Measurements from ENCODE around the gene IVD.
A peak's percentile ranks its signal among the peaks of the same experiment; 100 is the strongest.
"Not testable (repeated sequence)": the region's sequence is repeated elsewhere in the genome, so short reads cannot be mapped to it uniquely, and the experiment has no call there.

The IVD gene

GRCh38 chr15:40440743-40441564 is 35.4 kb downstream of the IVD start, which contains the start of gene BAHD1:
Gene BAHD1, plus strand, starts transcription at chr15:40440953. Its CDS starts 17,512 bp downstream, at chr15:40458465.
- peak; percentile 67 for DNase-seq

GRCh38 chr15:40441565-40442531 is 36.3 kb downstream of the IVD start:
- no peak for DNase-seq

- DNase-seq: no peak
Measured at GRCh38 chr15:40443255-40443654, 37.7 kb downstream of the IVD start.

- DNase-seq: no peak
Measured at GRCh38 chr15:40443846-40444245, 38.3 kb downstream of the IVD start.

- no peak for DNase-seq
Measured at GRCh38 chr15:40444736-40445135, 39.1 kb downstream of the IVD start.

GRCh38 chr15:40445421-40445922 is 39.9 kb downstream of the IVD start:
- no peak for DNase-seq

- no peak for DNase-seq
Measured at GRCh38 chr15:40446144-40446543, 40.5 kb downstream of the IVD start.

- DNase-seq: no peak
Measured at GRCh38 chr15:40448354-40448753, 42.8 kb downstream of the IVD start.

GRCh38 chr15:40449275-40449674 is 43.7 kb downstream of the IVD start:
- DNase-seq: no peak

- DNase-seq: no peak
Measured at GRCh38 chr15:40450047-40450446, 44.5 kb downstream of the IVD start.

- DNase-seq: no peak
Measured at GRCh38 chr15:40451527-40452158, 46.0 kb downstream of the IVD start.

GRCh38 chr15:40452296-40453090 is 46.9 kb downstream of the IVD start:
- DNase-seq: no peak

GRCh38 chr15:40453941-40454340 is 48.3 kb downstream of the IVD start:
- DNase-seq: not testable (repeated sequence)

GRCh38 chr15:40454904-40455391 is 49.4 kb downstream of the IVD start:
- no peak for DNase-seq

GRCh38 chr15:40456299-40456712 is 50.7 kb downstream of the IVD start:
- no peak for DNase-seq

- DNase-seq: no peak
Measured at GRCh38 chr15:40456738-40457137, 51.1 kb downstream of the IVD start.

GRCh38 chr15:40458495-40459371 is 53.1 kb downstream of the IVD start:
- no peak for DNase-seq

- no peak for DNase-seq
Measured at GRCh38 chr15:40459391-40460015, 53.9 kb downstream of the IVD start.

GRCh38 chr15:40460404-40460803 is 54.8 kb downstream of the IVD start:
- no peak for DNase-seq

GRCh38 chr15:40461958-40462357 is 56.4 kb downstream of the IVD start:
- no peak for DNase-seq
